CD4-positive, alpha-beta T cell treated with Interleukin-21 for 1 hour (primary cell): ENCODE data around the gene PGA5.
"Not testable (repeated sequence)": the region's sequence is repeated elsewhere in the genome, so short reads cannot be mapped to it uniquely, and the experiment has no call there.

Experiments
- DNase-seq: peaks from one replicate; pipeline ENCODE4 v3.0.0-alpha.2; 2020

Gene PGA5

DNA sequence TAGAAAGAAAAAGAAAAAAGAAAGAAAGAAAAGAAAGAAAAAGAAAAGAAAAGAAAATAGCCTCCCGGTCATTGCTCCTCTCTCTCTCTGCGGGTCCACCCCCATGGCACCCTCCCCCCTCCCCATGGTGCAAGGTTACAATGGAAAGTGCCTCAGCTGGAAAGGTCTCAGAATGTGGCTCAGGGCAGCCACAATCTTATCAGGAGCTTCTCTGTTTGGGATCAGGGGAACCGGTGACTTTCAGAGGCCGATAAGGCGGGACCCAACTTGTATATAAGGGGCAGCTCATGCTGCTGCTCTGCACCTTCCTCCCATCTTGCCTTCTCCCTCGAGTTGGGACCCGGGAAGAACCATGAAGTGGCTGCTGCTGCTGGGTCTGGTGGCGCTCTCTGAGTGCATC lies at the start of gene PGA5:
Gene PGA5, plus strand, starts transcription at position 301 of the 400 bp plus-strand sequence. Its CDS starts 52 bp downstream, at position 353.
- not testable (repeated sequence) for DNase-seq

DNA sequence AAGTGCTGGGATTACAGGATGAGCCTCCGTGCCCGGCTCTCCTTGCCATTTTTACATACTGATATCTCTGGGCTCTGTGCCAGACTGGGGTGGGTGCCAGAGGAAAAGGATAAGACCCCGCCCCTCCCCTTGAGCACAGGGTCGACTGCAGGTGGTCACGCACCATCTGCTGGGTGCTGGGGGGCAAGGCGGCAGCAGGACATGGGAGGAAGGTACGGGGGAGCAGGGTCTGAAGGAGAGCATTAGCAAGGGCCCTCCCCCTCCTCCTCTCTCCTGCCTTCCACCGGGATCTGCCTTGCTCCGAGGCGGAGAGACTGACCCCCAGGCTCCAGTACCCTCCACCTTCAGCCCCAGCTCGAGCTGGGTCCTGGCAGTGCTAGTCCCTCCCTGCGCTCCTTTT lies 47.4 kb upstream of the PGA5 start:
- no peak for DNase-seq

DNA sequence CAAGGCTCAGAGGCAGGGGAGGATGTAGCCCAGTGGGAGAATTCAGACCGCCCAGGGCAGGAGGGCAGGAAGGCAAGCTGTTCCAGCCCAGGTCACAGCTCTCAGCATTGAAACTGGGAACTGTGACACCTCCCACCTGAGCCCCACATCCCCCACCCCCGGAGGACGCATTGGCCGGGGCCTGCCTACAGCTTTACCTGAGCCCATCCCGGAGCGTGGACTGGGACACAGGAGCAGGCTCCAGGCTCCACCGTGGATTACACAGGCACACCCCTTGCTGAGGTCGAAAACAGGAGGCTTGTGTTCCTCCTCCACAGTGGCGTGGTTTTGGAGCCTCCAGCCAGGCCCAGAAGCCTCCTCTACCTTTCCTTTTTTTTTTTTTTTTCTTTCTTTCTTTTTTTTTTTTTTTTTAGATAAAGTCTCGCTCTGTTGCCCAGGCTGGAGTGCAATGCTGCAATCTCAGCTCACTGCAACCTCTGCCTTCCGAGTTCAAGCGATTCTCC lies 46.8 kb upstream of the PGA5 start:
- no peak for DNase-seq

DNA sequence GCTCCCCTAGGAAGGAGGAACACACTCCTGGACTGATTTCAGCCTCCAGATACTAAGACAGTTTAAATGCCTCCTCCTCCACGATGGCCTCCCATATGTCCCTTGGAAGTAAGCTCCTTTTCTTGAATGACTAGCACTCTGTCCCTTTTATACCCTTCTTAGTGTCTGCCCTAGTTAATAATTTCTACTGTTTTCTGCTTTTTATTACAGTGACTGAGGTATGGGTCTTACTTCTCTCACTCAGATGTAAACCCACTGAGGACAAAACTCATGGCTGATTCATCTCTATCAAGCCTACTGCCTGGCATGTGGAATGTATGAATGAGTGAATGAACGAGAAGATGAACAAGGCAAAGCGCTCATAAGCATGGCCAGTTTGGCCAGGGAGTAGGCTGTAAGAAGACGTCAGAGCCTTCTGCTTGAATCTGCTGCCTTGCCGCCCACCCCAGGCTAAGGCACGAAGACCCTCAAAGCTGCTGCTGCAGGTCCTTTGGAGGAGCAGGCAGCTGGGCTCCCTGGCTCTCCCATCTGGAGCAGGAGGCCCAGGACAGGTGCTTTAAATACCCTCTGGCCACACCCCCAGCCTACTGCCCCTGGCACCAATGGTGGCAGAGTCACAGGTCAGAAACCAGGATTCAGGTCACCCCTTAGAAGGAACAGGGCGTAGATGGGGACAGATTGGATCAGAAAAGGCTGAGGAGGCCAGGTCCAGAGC lies 45.8 kb upstream of the PGA5 start:
- no peak for DNase-seq

DNA sequence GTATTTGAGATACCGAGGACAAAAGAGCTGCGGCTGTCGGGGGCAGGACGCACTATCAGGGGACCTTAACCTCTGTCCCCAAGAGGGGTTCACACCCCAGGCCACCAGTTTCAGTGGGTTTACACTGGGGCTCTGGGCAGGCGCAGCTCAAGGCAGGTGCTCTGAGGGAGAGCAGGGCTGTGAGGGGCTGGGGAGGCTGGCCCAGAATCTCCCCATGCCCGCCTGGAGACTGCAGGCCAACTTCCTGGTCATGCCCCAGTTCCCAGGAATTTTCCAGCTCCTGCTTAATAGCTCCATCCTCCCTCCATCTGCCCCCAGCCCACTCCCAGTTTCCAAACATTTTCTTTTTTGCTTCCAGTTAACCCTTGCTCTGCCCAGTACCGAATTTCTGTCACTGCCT lies 45.3 kb upstream of the PGA5 start:
- no peak for DNase-seq

DNA sequence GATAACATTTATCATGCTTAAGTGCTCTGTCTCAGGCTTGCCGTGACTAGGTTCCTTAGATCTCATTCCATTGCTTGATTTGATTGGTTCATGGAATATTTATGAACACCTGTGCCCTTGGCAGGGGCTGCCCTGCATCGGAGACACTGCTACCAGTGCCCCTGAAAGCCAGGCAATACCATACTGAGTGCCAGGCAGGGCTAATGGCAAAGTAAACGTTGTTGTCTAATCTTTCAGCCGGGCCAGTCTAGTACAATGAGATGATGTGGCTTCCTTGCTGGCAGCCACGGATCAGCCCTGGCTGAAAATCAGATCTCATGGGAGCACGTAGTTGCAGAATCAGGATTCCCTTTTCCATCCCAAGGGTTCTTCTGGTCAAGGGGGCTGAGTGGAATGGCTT lies 42.6 kb upstream of the PGA5 start:
- no peak for DNase-seq

DNA sequence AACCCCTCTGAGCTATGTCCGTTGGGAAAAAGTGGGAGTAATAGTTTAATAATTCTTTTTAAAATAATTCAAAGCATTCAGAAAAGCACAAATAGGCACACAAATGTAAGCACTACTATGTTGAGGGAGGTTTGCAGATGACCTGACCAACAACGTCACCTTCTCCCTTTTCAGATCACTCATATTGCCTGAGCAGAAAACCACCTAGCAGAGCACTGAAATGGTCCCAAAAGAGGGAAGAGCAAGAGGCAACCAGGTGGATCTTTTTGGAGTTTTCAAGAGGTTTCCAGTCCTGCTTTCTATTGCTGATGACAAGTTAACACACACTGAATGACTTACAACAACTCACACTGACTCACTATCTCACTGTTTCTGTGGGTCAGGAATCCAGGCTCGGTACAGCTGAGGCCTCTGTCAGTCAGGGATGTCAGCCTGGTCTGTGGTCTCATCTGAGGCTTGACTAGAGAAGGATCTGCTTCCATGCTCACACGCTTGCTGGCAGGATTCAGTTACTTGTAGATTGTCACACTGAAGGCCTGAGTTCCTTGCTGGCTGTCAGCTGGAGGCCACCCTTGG lies 41.9 kb upstream of the PGA5 start:
- no peak for DNase-seq

DNA sequence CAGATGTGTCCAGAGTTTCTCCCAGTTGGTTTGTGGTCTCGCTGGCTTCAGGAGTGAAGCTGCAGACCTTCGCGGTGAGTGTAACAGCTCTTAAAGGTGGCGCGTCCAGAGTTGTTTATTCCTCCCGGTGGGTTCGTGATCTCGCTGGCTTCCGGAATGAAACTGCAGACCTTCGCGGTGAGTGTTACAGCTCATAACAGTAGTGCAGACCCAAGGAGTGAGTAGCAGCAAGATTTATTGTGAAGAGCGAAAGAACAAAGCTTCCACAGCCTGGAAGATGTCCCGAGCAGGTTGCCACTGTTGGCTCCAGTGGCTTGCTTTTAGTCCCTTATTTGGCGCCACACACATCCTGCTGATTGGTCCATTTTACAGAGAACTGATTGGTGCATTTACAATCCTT lies 39.5 kb upstream of the PGA5 start:
- no peak for DNase-seq

DNA sequence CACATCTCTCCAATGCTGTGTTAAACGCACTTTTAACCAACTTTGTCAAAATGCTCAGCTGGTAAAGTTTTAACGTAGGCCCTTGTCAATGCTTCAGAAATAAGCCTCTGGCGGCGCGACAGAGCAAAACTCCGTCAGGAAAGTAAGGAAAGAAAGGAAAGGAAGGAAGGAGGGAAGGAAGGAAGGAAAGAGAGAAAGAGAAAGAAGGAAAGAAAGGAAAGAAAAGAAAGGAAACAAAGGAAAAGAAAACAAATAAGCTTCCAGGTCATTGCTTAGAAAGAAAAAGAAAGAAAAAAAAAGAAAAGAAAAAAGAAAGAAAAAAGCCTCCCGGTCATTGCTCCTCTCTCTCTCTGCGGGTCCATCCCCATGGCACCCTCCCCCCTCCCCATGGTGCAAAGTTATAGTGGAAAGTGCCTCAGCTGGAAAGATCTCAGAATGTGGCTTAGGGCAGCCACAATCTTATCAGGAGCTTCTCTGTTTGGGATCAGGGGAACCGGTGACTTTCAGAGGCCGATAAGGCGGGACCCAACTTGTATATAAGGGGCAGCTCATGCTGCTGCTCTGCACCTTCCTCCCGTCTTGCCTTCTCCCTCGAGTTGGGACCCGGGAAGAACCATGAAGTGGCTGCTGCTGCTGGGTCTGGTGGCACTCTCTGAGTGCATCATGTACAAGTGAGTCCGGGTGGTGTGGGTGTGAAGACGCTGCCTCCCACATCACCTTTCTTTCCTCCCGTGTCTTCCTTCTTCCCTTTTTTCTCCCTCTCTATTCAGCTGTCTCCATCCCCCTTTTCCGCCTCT lies 37.8 kb upstream of the PGA5 start, which contains the start of gene PGA3:
Gene PGA3, plus strand, starts transcription at position 566 of the 797 bp plus-strand sequence. Its CDS starts 50 bp downstream, at position 616.
- DNase-seq = not testable (repeated sequence)

DNA sequence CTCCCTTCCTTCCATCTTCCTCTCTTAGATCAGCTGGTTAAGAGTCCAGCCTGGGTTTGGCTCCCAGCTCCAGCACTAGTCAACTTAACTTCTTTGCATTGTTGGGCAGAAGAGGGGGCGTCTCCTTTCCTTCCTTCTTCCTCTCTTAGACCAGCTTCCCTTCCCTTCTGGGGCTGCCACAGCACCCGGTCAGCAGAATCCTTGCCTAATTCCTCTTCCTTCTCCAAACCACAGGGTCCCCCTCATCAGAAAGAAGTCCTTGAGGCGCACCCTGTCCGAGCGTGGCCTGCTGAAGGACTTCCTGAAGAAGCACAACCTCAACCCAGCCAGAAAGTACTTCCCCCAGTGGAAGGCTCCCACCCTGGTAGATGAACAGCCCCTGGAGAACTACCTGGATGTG lies 37.1 kb upstream of the PGA5 start:
- not testable (repeated sequence) for DNase-seq

DNA sequence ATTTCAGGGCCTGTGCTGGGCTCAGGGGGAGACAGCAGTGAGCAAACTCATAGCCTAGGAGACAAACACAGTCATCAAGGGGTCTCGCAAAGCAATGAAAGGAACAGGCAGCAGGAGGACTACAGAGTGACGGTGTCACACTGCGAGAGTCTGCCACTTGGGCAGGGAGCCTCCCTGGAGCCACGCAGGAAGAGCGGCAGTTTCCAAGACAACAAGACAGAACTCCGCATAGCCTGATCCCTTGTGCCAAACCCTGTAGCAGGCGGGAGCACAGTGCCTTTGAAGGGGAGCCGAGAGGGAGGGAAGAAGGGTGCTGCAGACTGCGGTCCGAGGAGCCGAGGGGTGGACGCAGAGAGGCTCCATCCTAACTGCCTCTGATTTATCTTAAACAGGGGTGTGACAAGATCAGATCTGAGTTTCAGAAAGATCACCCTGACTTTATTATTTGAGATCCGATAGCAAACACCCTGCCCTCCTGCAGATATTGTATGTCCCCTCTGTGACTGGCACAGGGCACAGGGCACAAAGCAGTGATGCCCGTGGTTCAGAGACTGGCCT lies 36.4 kb upstream of the PGA5 start:
- not testable (repeated sequence) for DNase-seq

DNA sequence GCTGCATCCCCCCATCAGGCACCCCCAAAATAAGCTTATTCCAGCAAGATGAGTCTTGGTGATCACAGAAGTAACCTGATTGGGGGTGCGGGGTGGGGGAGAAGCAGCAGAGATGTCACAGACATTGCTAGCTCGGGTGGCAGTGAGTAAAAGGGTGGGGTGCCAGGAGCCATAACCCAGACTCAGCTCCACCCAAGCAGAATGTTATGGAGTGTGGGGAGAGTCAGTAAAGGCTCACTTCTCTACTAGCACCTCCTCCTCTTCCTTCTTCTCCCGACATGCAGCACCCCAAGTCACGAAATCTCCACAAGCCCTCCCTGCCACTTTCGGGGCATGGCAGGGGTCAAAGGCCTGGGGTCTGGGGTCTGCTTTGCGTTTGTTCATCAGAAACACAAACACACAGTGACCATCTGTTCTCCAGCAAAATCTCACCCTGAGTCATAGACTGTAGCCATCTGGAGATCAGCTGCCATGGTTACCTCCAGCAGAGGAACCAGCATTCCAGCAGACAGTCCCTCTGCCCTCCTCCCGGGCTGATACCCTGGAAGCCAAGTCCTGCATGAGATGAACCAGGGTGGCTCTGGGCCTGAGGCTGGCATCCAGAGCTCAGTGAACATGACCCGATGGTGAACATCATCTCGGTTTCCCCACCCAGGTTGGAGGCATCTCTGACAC lies 33.2 kb upstream of the PGA5 start:
- DNase-seq = not testable (repeated sequence)

DNA sequence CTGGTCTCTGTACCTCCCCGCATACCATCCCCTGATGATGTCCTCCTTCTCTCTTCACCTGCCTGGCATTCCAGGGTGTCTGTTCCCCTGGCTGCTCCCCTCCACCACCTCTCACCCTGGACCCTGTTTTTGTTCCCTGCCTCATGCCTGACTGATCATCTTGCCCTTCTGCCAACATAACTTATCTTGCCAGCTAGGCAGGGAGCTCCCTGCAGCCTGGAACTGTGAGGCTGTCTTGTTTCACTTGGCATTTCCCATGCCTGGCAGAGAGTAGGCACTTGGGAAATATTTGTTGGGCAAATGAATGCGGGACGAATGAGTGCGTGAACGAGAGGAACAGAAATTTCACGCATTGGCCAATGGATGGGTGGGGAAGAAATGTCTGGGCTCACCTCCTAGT lies 30.3 kb upstream of the PGA5 start:
- DNase-seq = not testable (repeated sequence)

DNA sequence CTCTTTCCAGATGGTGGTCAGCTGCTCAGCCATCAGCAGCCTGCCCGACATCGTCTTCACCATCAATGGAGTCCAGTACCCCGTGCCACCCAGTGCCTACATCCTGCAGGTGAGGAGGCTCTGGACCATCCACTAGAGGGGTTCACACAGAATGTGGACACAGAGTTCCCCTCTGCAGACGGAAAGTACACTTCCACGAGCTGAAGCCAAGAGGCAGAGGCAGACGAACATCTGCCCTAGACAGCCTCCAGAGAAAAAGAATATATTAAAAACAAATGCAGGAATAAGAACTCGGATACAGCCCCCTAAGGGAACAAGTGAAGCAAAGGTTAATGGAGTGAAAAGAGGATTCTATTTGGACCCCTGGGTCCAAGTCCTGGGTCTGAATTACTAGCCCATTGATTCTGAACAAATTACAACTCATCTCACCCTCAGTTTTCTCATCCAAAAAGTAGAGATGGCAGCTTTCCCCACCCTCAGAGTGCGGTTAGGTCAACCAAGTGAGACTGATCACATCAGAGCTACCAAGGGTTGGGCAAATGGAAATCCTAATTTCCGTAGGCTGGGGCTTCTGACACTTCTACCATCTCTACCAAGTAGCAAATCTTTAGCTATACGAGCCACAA lies 29.5 kb upstream of the PGA5 start:
- DNase-seq = not testable (repeated sequence)

DNA sequence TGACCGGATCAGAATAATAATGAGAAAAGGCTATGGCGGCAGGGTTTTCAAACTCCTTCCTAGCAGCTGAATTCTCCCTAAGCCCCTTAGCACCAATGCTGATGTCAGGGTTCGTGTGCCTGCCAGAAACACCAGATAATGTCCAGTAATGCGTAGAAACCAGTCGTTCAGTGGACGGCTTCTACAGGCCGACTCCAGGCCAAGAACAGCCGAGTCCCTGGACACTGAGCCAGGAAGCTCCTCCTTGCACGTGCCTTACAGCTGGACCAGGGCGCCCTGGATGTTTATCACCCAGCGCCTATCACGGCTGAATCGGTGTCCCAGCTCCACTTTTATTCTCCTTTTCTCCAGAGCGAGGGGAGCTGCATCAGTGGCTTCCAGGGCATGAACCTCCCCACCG lies 28.8 kb upstream of the PGA5 start:
- not testable (repeated sequence) for DNase-seq

DNA sequence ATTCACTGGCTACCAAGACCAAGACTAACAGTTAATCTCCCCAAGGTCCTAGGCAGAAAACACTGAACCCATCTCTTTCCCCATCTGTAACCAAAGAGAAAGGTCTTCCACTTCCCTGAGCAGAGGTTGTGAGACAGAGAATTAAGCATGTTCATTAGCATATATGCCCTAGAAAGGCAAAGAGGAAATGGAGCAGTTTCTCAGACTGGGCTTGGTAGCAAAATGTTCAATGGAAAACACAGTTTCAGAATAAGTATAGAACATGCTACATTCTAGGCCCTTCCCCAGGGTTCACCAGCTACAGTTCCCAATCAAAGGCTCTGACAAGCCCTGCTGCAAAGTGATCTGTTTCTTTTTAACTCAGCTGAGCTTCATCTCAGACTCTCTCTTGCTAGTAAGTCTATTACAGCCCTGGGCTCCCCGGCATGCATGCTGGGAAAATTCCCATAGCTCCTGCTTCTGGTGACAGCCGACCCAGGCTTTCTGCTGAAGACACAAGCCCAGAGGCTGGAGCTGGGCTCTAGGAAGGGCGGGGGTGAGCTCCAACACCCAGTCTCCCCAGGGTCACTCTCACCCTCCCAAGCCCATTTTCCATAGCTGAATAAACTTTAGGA lies 27.2 kb upstream of the PGA5 start:
- DNase-seq = not testable (repeated sequence)

DNA sequence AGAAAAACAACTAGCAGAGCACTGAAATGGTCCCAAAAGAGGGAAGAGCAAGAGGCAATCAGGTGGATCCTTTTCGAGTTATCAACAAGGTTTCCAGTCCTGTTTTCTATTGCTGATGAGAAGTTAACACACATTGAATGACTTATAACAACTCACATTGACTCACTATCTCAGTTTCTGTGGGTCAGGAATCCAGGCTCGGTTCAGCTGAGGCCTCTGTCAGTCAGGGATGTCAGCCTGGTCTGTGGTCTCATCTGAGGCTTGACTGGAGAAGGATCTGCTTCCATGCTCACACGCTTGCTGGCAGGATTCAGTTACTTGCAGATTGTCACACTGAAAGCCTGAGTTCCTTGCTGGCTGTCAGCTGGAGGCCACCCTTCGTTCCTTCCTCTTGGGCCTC lies 22.7 kb upstream of the PGA5 start:
- not testable (repeated sequence) for DNase-seq

DNA sequence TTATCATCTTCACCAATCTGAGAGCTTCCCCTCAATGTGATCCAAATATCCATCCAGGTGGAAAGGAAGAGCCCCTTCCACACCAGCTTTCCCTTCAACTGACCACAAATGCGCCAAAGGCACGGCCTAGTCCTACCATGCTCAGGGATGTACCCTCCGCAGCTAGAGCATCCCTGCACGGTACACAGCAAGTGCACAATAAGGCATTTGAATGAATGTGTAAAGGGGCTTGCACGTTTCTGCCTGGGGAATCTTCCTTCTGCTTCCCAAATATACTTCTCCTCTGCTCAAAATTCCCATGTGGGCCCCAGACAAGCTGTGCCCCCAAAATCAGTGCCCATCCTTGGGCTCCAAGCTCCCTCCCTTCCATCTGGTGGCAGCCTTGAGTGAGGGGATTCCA lies 22.0 kb upstream of the PGA5 start:
- DNase-seq = not testable (repeated sequence)

DNA sequence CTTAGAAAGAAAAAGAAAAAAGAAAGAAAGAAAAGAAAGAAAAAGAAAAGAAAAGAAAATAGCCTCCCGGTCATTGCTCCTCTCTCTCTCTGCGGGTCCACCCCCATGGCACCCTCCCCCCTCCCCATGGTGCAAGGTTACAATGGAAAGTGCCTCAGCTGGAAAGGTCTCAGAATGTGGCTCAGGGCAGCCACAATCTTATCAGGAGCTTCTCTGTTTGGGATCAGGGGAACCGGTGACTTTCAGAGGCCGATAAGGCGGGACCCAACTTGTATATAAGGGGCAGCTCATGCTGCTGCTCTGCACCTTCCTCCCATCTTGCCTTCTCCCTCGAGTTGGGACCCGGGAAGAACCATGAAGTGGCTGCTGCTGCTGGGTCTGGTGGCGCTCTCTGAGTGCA lies 18.9 kb upstream of the PGA5 start, which contains the start of gene PGA4:
Gene PGA4, plus strand, starts transcription at position 301 of the 400 bp plus-strand sequence. Its CDS starts 54 bp downstream, at position 355.
- not testable (repeated sequence) for DNase-seq

DNA sequence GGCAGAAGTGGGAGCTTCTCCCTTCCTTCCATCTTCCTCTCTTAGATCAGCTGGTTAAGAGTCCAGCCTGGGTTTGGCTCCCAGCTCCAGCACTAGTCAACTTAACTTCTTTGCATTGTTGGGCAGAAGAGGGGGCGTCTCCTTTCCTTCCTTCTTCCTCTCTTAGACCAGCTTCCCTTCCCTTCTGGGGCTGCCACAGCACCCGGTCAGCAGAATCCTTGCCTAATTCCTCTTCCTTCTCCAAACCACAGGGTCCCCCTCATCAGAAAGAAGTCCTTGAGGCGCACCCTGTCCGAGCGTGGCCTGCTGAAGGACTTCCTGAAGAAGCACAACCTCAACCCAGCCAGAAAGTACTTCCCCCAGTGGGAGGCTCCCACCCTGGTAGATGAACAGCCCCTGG lies 18.3 kb upstream of the PGA5 start:
- DNase-seq = not testable (repeated sequence)

DNA sequence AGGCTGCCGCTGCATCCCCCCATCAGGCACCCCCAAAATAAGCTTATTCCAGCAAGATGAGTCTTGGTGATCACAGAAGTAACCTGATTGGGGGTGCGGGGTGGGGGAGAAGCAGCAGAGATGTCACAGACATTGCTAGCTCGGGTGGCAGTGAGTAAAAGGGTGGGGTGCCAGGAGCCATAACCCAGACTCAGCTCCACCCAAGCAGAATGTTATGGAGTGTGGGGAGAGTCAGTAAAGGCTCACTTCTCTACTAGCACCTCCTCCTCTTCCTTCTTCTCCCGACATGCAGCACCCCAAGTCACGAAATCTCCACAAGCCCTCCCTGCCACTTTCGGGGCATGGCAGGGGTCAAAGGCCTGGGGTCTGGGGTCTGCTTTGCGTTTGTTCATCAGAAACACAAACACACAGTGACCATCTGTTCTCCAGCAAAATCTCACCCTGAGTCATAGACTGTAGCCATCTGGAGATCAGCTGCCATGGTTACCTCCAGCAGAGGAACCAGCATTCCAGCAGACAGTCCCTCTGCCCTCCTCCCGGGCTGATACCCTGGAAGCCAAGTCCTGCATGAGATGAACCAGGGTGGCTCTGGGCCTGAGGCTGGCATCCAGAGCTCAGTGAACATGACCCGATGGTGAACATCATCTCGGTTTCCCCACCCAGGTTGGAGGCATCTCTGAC lies 14.4 kb upstream of the PGA5 start:
- DNase-seq = not testable (repeated sequence)
